PC-3 (cell line): ENCODE results near the gene CHKA. TPM values are rescaled to one million over a fixed set of nuclear protein-coding genes. Genes with fewer than 3 reads are reported as not detected.

Experiments
- ATAC-seq: fragments of 200-7000 bp; cut with Tn5 transposase; 2 replicates; pipeline ENCODE4 v1.9.1; 2020; ENCODE audit warnings: mild to moderate bottlenecking, moderate library complexity
- BruUV-seq: library from RNA; stranded (reverse); fragments of 400-500 nt; replicated peaks from 2 replicates; lab custom pipeline; 2021; lab: Mats Ljungman, UMichigan
- CTCF ChIA-PET: fragments of 300-600 bp; sonication (Branson Sonifier 250); formaldehyde crosslinking; loops from one replicate; lab custom pipeline; 2022; ENCODE audit warnings: antibody characterized with exemption; lab: Charles Lee
- POLR2A ChIA-PET: fragments of 300-600 bp; sonication (Branson Sonifier 250); formaldehyde crosslinking; loops from one replicate; lab custom pipeline; 2022; ENCODE audit warnings: antibody characterized with exemption; ENCODE audit not compliant: unreplicated experiment; lab: Charles Lee
- DNase-seq: peaks from one replicate; pipeline ENCODE4 v3.0.0-alpha.2; 2015
- H2AFZ ChIP-seq: fragments of 300-600 bp; sonication (generic); 2 replicates; pipeline ENCODE4 v1.6.0; 2016; ENCODE audit warnings: antibody characterized with exemption, low read length
- H3F3A ChIP-seq: fragments of 300-600 bp; sonication (generic); one replicate; pipeline ENCODE4 v1.6.0; 2017; ENCODE audit warnings: antibody characterized with exemption, low read length, control low read depth, mild to moderate bottlenecking; ENCODE audit not compliant: unreplicated experiment
- H3K27ac ChIP-seq: fragments of 300-600 bp; sonication (generic); 2 replicates; pipeline ENCODE4 v1.5.1; 2016; ENCODE audit warnings: mild to moderate bottlenecking, low read length
- H3K27me3 ChIP-seq: fragments of 300-600 bp; sonication (generic); 2 replicates; pipeline ENCODE4 v1.6.1; 2016; ENCODE audit warnings: low read length, mixed read lengths
- H3K36me3 ChIP-seq: fragments of 300-600 bp; sonication (generic); 2 replicates; pipeline ENCODE4 v1.6.1; 2016; ENCODE audit warnings: low read depth, mixed run types, low read length, mixed read lengths
- H3K4me1 ChIP-seq: fragments of 300-600 bp; sonication (generic); 2 replicates; pipeline ENCODE4 v1.5.1; 2016; ENCODE audit warnings: low read length; ENCODE audit not compliant: insufficient read depth
- H3K4me2 ChIP-seq: fragments of 300-600 bp; sonication (generic); 2 replicates; pipeline ENCODE4 v1.6.0; 2016; ENCODE audit warnings: low read length
- H3K4me3 ChIP-seq: fragments of 300-600 bp; sonication (generic); 2 replicates; pipeline ENCODE4 v1.5.1; 2016; ENCODE audit warnings: mild to moderate bottlenecking, low read length, mixed read lengths
- H3K79me2 ChIP-seq: fragments of 300-600 bp; sonication (generic); 2 replicates; pipeline ENCODE4 v1.6.1; 2017; ENCODE audit warnings: low read length, mixed read lengths
- H3K9ac ChIP-seq: fragments of 300-600 bp; sonication (generic); 2 replicates; pipeline ENCODE4 v1.6.0; 2016; ENCODE audit warnings: mild to moderate bottlenecking, low read length
- H3K9me2 ChIP-seq: fragments of 300-600 bp; sonication (generic); replicated peaks from 2 replicates; pipeline ENCODE4 v1.6.1; 2016; ENCODE audit warnings: mixed run types, low read length, mixed read lengths
- H3K9me3 ChIP-seq: fragments of 300-600 bp; sonication (generic); 2 replicates; pipeline ENCODE4 v1.6.1; 2016; ENCODE audit warnings: low read length, mixed read lengths
- H4K20me1 ChIP-seq: fragments of 300-600 bp; sonication (generic); 2 replicates; pipeline ENCODE4 v1.6.1; 2016; ENCODE audit warnings: low read length, mixed read lengths
- CTCF ChIP-seq: fragments of 300-600 bp; sonication (generic); conservative IDR thresholded peaks from 2 replicates; pipeline ENCODE4 v1.5.1; 2017; ENCODE audit warnings: antibody characterized with exemption, low read depth, mild to moderate bottlenecking, low read length
- EZH2 ChIP-seq: fragments of 300-600 bp; sonication (generic); IDR thresholded peaks from one replicate; pipeline ENCODE4 v1.6.1; 2017; ENCODE audit warnings: antibody characterized with exemption, mild to moderate bottlenecking, low read length; ENCODE audit not compliant: unreplicated experiment
- EZH2phosphoT487 ChIP-seq: fragments of 300-600 bp; sonication (generic); IDR thresholded peaks from 2 replicates; pipeline ENCODE4 v1.6.1; 2018; ENCODE audit warnings: mild to moderate bottlenecking, antibody characterized with exemption, low read length, borderline replicate concordance
- intact Hi-C: fragments of 100-400 bp; cut with micrococcal nuclease; formaldehyde crosslinking; loops from 2 replicates; pipeline ENCODE4 v1.9.0; 2023
- total RNA-seq: library from RNA; depleted of rRNA; stranded (reverse); fragments of >200 nt; gene quantifications from 2 replicates; pipeline ENCODE4 v1.2.3, GENCODE V29; 2014

The CHKA gene
- total RNA-seq, 1 experiment from 2014 or later, result 57.5 TPM

GRCh38 chr11:68148071-68148805 lies 27.1 kb upstream of the CHKA start:
- Histone ChIP-seq H3K4me2 (no peak overlapping the region), H3K4me3 (no peak overlapping the region), H2AFZ (no peak overlapping the region), H3K36me3 (no peaks in the 10 kb centered on the region), H3K9me3 (no peaks in the 10 kb centered on the region), H4K20me1 (no peaks in the 10 kb centered on the region), H3F3A (no peaks in the 10 kb centered on the region), H3K27ac (no peak overlapping the region), H3K79me2 (no peaks in the 10 kb centered on the region), H3K9ac (no peak overlapping the region), H3K4me1 (peaks cover 30% of the 10 kb centered on the region), H3K9me2 (no peaks in the 10 kb centered on the region), H3K27me3 (no peaks in the 10 kb centered on the region)
- no TSS peak for BruUV-seq
- TF ChIP-seq CTCF, result no peak
- no peak for TF ChIP-seq EZH2
- no peak for TF ChIP-seq EZH2phosphoT487
- intact Hi-C loops, result no loop called here
- ATAC-seq (no peak), DNase-seq (no peak)
- CTCF ChIA-PET, result no interaction called here
- POLR2A ChIA-PET, result no interaction called here

- Histone ChIP-seq H3K4me2 (peak overlapping the region; percentile 42), H3K79me2 (no peaks in the 10 kb centered on the region), H3K27ac (peak overlapping the region; percentile 50), H3K36me3 (no peaks in the 10 kb centered on the region), H3K9ac (peak overlapping the region; percentile 7; the same call in 1 of the 2 replicates), H3K4me3 (no peak overlapping the region), H3F3A (no peaks in the 10 kb centered on the region), H2AFZ (peak overlapping the region; percentile 37; the same call in 1 of the 2 replicates), H4K20me1 (no peaks in the 10 kb centered on the region), H3K9me3 (no peaks in the 10 kb centered on the region), H3K27me3 (no peaks in the 10 kb centered on the region), H3K9me2 (no peaks in the 10 kb centered on the region), H3K4me1 (peaks cover 35% of the 10 kb centered on the region)
- ChIA-PET POLR2A (no interaction called here), CTCF (no interaction called here)
- ATAC-seq (peak; percentile 79), DNase-seq (peak; percentile 93)
- TF ChIP-seq CTCF, result no peak
- no peak for TF ChIP-seq EZH2phosphoT487
- no peak for TF ChIP-seq EZH2
- BruUV-seq, result TSS peak; percentile 81
- intact Hi-C loops, result loop anchor here (2.0 kb wide), 1 partner anchor 24 kb away; no protein-coding TSS in a partner anchor
These were observed 25.7 kb upstream of the CHKA start for GRCh38 chr11:68146704-68147474.
